ENCODE data around the gene TRIM67.
"Not testable (repeated sequence)": the region's sequence is repeated elsewhere in the genome, so short reads cannot be mapped to it uniquely, and the experiment has no call there.

Gene TRIM67

DNA sequence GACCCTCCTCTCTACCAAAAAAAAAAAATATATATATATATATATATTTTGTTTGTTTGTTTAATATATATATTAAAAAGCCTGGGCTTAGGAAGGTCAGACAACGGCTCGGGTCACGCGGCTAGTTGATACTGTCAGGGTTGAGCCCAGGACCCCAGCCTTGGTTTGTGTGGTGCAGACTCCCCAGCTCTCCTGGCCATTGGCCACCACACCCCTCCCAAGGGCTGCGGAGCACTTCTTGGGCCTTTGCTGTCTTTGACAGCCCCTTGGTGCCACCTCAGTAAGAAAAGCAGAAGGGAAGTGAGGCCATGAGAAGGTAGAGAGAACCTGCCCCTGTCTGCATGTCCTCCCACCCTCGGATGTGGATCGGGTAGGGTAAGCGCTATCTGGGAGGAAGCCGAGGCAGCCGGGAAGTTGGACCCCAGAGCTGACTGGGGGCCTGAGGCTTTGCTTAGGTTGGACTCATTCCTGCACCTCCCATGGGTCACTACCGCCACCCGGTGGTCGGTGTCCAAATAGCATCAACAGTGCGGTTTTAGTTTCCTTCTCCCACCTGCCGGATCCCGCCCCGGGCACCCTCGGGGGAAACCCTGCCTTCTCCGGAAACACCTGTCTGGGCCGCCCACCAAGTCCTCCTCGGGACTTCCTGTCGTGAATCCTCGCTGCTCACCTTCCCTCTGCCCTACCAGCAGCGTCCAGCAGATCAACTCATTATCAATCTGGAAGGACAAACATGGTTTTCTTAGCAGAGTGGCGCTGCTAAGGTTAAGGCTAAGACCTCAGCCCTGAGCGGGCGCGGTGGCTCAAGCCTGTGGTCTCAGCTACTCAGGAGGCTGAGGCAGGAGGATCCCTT, 49.4 kb downstream of the TRIM67 start:
- TF ChIP-seq, protein P1, sequence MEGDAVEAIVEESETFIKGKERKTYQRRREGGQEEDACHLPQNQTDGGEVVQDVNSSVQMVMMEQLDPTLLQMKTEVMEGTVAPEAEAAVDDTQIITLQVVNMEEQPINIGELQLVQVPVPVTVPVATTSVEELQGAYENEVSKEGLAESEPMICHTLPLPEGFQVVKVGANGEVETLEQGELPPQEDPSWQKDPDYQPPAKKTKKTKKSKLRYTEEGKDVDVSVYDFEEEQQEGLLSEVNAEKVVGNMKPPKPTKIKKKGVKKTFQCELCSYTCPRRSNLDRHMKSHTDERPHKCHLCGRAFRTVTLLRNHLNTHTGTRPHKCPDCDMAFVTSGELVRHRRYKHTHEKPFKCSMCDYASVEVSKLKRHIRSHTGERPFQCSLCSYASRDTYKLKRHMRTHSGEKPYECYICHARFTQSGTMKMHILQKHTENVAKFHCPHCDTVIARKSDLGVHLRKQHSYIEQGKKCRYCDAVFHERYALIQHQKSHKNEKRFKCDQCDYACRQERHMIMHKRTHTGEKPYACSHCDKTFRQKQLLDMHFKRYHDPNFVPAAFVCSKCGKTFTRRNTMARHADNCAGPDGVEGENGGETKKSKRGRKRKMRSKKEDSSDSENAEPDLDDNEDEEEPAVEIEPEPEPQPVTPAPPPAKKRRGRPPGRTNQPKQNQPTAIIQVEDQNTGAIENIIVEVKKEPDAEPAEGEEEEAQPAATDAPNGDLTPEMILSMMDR (conservative IDR thresholded peaks at IDR 0.05; ENCODE audit: low read length): peak; percentile 89
- DNase-seq (ENCODE audit: low read depth): peak; percentile 32

DNA sequence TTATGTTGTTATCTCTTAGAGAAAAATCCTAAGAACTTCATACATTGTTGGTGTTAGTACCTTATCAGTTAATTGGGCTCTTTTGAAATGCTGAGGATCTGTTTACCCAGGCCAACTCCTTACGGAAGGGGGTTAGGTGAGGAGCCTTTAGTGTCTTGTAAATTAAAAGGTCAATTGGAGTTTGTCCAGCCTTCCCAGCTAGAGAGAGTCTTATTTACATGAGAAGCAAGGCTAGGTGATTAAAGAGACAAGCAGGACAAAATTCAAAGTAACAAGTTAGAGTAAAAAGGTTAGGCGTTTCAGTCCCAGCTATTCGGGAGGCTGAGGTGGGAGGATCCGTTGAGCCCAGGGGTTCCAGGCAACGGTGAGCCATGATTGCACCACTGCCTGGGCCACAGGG, 50.4 kb downstream of the TRIM67 start:
- H3K4me3 ChIP-seq (ENCODE audit: low read length); DNase-seq (ENCODE audit: low read depth): not testable (repeated sequence)

More for the DNA sequence above, 49.4 kb downstream of the TRIM67 start:
- H3K4me3 ChIP-seq (ENCODE audit: low read length): peak overlapping the region; percentile 62

DNA sequence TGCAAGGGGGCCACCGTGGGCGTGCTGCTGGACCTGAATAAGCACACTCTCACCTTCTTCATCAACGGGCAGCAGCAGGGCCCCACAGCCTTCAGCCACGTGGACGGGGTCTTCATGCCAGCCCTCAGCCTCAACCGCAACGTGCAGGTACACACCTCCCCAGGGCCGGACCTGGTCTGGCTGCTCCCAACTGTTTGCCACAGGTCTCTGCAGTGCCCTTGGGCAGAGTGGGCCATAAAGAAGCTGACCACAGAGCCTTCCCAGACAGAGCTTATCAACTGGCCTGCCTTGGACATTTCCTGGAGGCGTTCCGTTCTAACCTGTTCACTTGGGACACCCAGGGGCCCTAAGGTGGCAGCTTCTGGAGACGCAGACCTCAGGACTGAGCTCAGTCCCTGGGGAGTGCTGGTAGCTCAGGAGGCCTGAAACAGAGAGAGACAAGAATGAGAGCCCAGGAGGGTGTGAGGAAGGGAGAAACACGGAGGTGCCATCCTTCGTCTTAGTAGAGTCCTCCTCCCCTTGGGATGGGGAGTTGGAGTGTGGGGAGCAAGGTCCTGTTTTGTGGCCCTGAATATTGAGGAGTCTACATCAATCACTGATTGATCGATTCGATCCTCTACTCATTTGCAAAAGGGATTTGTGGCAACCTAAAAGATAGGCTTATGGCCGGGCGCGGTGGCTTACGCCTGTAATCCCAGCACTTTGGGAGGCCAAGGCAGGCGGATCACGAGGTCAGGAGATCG, 52.1 kb downstream of the TRIM67 start:
- no peak for DNase-seq (ENCODE audit: low read depth)
- TF ChIP-seq, protein P1 (conservative IDR thresholded peaks at IDR 0.05; ENCODE audit: low read length): no peak
- H3K4me3 ChIP-seq (ENCODE audit: low read length): no peak overlapping the region

DNA sequence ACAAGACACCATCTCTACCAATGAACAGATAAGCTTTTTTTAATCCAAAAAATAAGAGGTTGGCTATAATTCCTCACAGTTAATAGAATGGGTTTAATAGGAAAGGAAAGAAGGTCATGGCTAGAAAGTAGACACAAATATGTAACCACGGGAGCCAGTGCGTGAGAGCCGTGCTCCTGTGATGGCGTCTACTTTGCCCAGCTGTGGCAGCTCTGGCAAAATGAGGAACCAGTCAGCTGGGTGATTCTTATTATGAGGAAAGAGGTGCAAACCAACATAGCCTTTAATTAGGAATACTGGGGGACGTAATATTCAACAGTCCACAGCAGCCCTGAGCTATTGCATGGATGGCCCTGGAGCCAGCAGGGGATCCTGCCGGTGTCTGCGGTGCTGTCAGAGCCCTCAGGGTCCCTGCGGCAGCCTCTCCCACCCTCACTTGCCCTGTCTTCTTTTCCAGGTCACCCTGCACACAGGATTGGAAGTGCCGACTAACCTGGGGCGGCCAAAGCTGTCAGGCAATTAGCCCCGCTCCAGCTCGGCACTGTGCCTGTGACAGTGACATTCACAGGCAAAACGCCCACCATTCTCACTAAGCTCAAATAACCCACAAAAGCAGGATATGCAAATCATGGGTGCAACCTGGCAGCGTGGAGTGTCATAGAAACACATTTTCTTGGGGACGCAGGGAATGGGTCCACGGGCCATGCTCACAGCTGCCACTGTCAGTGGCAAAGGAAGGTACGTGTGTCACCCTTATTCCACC, 53.2 kb downstream of the TRIM67 start:
- H3K4me3 ChIP-seq (ENCODE audit: low read length): no peak overlapping the region
- no peak for DNase-seq (ENCODE audit: low read depth)
- TF ChIP-seq, protein P1 (conservative IDR thresholded peaks at IDR 0.05; ENCODE audit: low read length): no peak

DNA sequence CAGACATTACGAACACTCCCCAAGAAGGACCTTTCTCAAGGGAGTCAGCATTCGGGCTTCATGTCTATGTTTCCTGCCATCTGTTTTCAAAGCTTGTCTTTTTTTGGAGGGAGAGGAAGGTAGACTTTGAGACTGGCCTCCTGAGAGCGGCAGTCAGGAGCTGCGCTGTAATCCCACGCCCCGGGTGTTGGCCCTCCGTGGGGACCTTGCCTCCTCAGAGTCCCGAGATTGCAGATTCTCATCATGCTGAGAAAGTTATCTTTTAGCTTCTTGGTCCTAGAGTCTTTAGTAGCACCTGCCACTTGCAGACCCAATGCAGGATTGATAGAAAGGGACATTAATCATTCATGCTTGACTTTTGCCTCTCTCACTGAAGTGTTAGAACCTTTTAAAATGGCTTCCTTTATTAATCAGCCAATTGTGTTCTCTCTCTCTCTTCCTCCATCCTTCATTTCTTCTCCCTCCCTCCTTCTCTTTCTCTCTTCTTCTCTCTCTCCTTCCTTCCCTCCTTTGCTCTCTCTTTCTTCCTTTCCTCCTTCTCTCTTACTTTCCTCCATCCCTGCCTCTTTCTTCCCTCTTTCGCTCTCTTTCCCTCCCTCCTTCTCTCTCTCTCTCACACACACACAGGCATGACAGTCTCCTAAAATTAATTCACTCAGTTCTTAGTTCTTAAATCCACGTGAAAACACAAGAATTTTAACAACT, 54.0 kb downstream of the TRIM67 start:
- TF ChIP-seq, protein P1 (conservative IDR thresholded peaks at IDR 0.05; ENCODE audit: low read length): no peak
- DNase-seq (ENCODE audit: low read depth): no peak
- H3K4me3 ChIP-seq (ENCODE audit: low read length): no peak overlapping the region

DNA sequence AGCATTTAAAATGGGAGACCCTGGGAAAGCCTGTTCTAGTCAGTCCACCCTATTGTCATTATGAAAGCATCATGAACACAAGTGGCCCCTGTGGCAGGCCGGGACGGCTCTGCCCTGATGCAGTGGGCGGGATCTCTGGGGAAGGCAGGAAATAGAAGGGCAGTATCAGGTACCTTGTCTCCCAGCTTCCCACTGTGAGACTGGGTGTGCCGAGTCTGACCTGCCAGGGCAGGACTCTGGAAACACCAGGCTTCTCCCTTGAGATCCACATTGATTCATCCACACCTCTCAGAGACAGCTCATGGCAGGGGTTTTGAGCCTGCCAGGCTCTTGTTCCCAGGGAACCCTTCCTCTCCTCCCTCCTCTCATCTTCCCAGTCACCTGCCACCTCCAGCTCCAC, 54.6 kb downstream of the TRIM67 start:
- TF ChIP-seq, protein P1 (conservative IDR thresholded peaks at IDR 0.05; ENCODE audit: low read length): no peak
- no peak for DNase-seq (ENCODE audit: low read depth)

DNA sequence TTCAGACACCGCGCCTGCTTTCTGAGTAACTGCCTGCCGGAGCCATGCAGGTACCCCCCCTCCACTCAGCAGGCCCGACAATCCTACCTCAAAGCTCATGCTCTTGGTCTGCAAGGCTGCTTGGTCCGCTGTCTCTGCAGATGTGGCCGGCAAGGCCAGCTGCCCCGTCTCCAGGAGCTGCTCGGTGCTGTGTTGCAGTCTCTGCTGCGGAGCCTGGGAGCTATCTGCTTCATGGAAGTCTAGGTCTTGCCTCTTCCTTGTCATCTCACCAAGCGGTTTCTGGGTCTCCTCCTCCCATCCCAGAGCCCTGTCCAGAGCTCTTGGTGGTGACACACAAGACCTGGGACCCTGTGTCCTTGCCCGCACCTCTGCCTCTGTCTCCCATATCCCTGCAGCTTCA, 55.2 kb downstream of the TRIM67 start:
- TF ChIP-seq, protein P1 (conservative IDR thresholded peaks at IDR 0.05; ENCODE audit: low read length): no peak
- no peak overlapping the region for H3K4me3 ChIP-seq (ENCODE audit: low read length)
- DNase-seq (ENCODE audit: low read depth): no peak

More for the DNA sequence above, 54.6 kb downstream of the TRIM67 start:
- H3K4me3 ChIP-seq (ENCODE audit: low read length): no peak overlapping the region
